Esophagus squamous epithelium (tissue), 5 donors: ENCODE data around the gene LCAT. TPM values are rescaled to one million over a fixed set of nuclear protein-coding genes. Genes with fewer than 3 reads are reported as not detected.
A peak's percentile ranks its signal among the peaks of the same experiment; 100 is the strongest.

Experiments
- DNase-seq: peaks from one replicate; lab custom pipeline; 2025; lab: John Stamatoyannopoulos, UW
- H3K27ac ChIP-seq, 4 donors: fragments of 200-600 bp; sonication (generic); one replicate each; pipeline ENCODE4 v1.5.1; 2016 to 2019; ENCODE audit warnings: mild to moderate bottlenecking in 1 of 4
- H3K27me3 ChIP-seq, 4 donors: fragments of 200-600 bp; sonication (generic); 1 replicate in 3 of 4; 2 replicates in 1 of 4; pipeline versions ENCODE4 v1.5.1 to v1.6.0; 2017 to 2021; ENCODE audit warnings: antibody characterized with exemption in 1 of 4
- H3K36me3 ChIP-seq, 3 donors: fragments of 200-600 bp; sonication (generic); one replicate each; pipeline ENCODE4 v1.5.1; 2016 to 2019
- H3K4me1 ChIP-seq, 3 donors: fragments of 200-600 bp; sonication (generic); one replicate each; pipeline ENCODE4 v1.5.1; 2017 to 2019
- H3K4me3 ChIP-seq, 4 donors: fragments of 200-600 bp; sonication (generic); 1 replicate in 3 of 4; 2 replicates in 1 of 4; pipeline ENCODE4 v1.5.1; 2016 to 2019; ENCODE audit warnings: mild to moderate bottlenecking in 2 of 4, moderate library complexity in 1 of 4
- H3K9me3 ChIP-seq, 3 donors: fragments of 200-600 bp; sonication (generic); one replicate each; pipeline ENCODE4 v1.5.1; 2016 to 2019
- CTCF ChIP-seq, 6 experiments: fragments of 450-650 bp in 4 of 6; fragments of 200-600 bp in 2 of 6; sonication (generic) in 2 of 6; IDR thresholded peaks; one replicate each; pipeline ENCODE4 v1.5.1; 2016 to 2019; ENCODE audit warnings: antibody characterized with exemption in 6 of 6, mild to moderate bottlenecking in 4 of 6, moderate library complexity in 4 of 6
- POLR2A ChIP-seq, 4 donors: fragments of 450-650 bp; IDR thresholded peaks; one replicate each; pipeline ENCODE4 v1.6.1; 2017; ENCODE audit warnings: antibody characterized with exemption in 4 of 4, mild to moderate bottlenecking in 4 of 4, moderate library complexity in 3 of 4
- WGBS, 2 donors: methylation state at CpG; one replicate each; pipeline ENCODE4 v1.1.5; 2018; 5-methylcytosine and 5-hydroxymethylcytosine counted together
- intact Hi-C: fragments of 100-400 bp; cut with DNase I; formaldehyde crosslinking; loops from one replicate; pipeline ENCODE4 v1.15.0; 2022
- total RNA-seq, 4 donors: library from RNA; depleted of rRNA; stranded (reverse); fragments of >200 nt; gene quantifications; one replicate each; pipeline ENCODE4 v1.1.0, GENCODE V29; 2016
- donor health status: DM: yes; HTN: yes; CAD: no.

Gene LCAT
- total RNA-seq, 4 donors from 2014 or later: 1.2 to 12.4 (median 3.8) TPM

- H3K27ac ChIP-seq: peak within 1 kb of the TSS; percentile 92 to 97 (median 96)
- 0 to 1% methylated on average over 4 to 18 of the region's 54 CpGs for WGBS, 2 donors
- H3K4me1 ChIP-seq: peaks cover 15 to 43% (median 22%) of the 10 kb centered on the region in 3 donors
- peak within 1 kb of the TSS; percentile 69 to 91 (median 86) for H3K4me3 ChIP-seq
- DNase-seq: peak; percentile 35
- intact Hi-C loops: no loop called here
- H3K36me3 ChIP-seq: peaks cover 0 to 41% (median 0%) of the 10 kb centered on the region in 3 donors
- no peaks in the 10 kb centered on the region for H3K9me3 ChIP-seq
- TF ChIP-seq POLR2A (IDR thresholded peaks at IDR 0.05) (peak in 3 of 4 donors; percentile 35 to 70 (median 52)), CTCF (IDR thresholded peaks at IDR 0.05) (no peak)
- no peaks in the 10 kb centered on the region for H3K27me3 ChIP-seq
These were observed 7.6 kb downstream of the LCAT start, which contains the start of gene PSMB10 for GRCh38 chr16:67936124-67936879. PSMB10 (minus strand) TSS chr16:67936850; CDS start chr16:67936749, 101 bp downstream.

- Histone ChIP-seq H3K4me1 (peaks cover 15 to 41% (median 22%) of the 10 kb centered on the region in 3 donors), H3K27me3 (no peaks in the 10 kb centered on the region), H3K9me3 (no peaks in the 10 kb centered on the region), H3K36me3 (peaks cover 0 to 46% (median 0%) of the 10 kb centered on the region in 3 donors), H3K27ac (peak overlapping the region; percentile 92 to 97 (median 96)), H3K4me3 (peak overlapping the region; percentile 69 to 91 (median 86))
- peak in 2 of 6 experiments; percentile 13 to 18 for TF ChIP-seq CTCF (IDR thresholded peaks at IDR 0.05)
- peak in 2 of 4 donors; percentile 17 to 75 for TF ChIP-seq POLR2A (IDR thresholded peaks at IDR 0.05)
- 0% methylated on average over 8 of the region's 55 CpGs; no CpG with 5 or more reads in 1 of the 2 donors for WGBS, 2 donors
- DNase-seq: peak; percentile 81
- intact Hi-C loops: no loop called here
These were observed 8.4 kb downstream of the LCAT start for GRCh38 chr16:67935402-67936123.

GRCh38 chr16:67935101-67935401 lies 8.9 kb downstream of the LCAT start:
- H3K36me3 ChIP-seq: peaks cover 0 to 47% (median 3%) of the 10 kb centered on the region in 3 donors
- TF ChIP-seq CTCF (IDR thresholded peaks at IDR 0.05): no peak
- no peak for TF ChIP-seq POLR2A (IDR thresholded peaks at IDR 0.05)
- peak overlapping the region; percentile 69 to 91 (median 86) for H3K4me3 ChIP-seq
- intact Hi-C loops: no loop called here
- H3K9me3 ChIP-seq: no peaks in the 10 kb centered on the region
- peak overlapping the region; percentile 92 to 97 (median 96) for H3K27ac ChIP-seq
- 22 to 29% methylated on average over 9 to 10 of the region's 13 CpGs for WGBS, 2 donors
- H3K4me1 ChIP-seq: peaks cover 15 to 39% (median 22%) of the 10 kb centered on the region in 3 donors
- no peaks in the 10 kb centered on the region for H3K27me3 ChIP-seq
- no peak for DNase-seq

- no peaks in the 10 kb centered on the region for H3K27me3 ChIP-seq
- H3K4me1 ChIP-seq: peaks cover 15 to 33% (median 22%) of the 10 kb centered on the region in 3 donors
- H3K4me3 ChIP-seq: peak overlapping the region in 3 of 4 donors; percentile 83 to 91 (median 88)
- DNase-seq: no peak
- no peak for TF ChIP-seq POLR2A (IDR thresholded peaks at IDR 0.05)
- no peak for TF ChIP-seq CTCF (IDR thresholded peaks at IDR 0.05)
- intact Hi-C loops: no loop called here
- peaks cover 0 to 47% (median 4%) of the 10 kb centered on the region in 3 donors for H3K36me3 ChIP-seq
- H3K9me3 ChIP-seq: no peaks in the 10 kb centered on the region
- peak overlapping the region in 3 of 4 donors; percentile 92 to 96 (median 96) for H3K27ac ChIP-seq
- WGBS, 2 donors: 48 to 72% methylated on average over 6 to 12 of the region's 13 CpGs
These were observed 9.4 kb downstream of the LCAT start for GRCh38 chr16:67934306-67935100.
